ENCODE measurements around the gene PJA2.

The PJA2 gene

GRCh38 chr5:109313127-109313526 lies 96.6 kb downstream of the PJA2 start:
- DNase-seq (ENCODE audit: extremely low read depth, low read depth), result no peak

GRCh38 chr5:109312695-109313094 lies 97.1 kb downstream of the PJA2 start:
- no peak for DNase-seq (ENCODE audit: extremely low read depth, low read depth)
- TF ChIP-seq CTCF (IDR thresholded peaks at IDR 0.05; ENCODE audit: low read depth, low read length), result no peak

More at GRCh38 chr5:109313127-109313526, 96.6 kb downstream of the PJA2 start:
- no peak for TF ChIP-seq CTCF (IDR thresholded peaks at IDR 0.05; ENCODE audit: low read depth, low read length)

GRCh38 chr5:109310315-109310714 lies 99.5 kb downstream of the PJA2 start:
- DNase-seq (ENCODE audit: extremely low read depth, low read depth), result no peak
- TF ChIP-seq CTCF (IDR thresholded peaks at IDR 0.05; ENCODE audit: low read depth, low read length), result no peak

- no peak for DNase-seq (ENCODE audit: extremely low read depth, low read depth)
- TF ChIP-seq CTCF (IDR thresholded peaks at IDR 0.05; ENCODE audit: low read depth, low read length), result no peak
These were observed 100.3 kb downstream of the PJA2 start for GRCh38 chr5:109309326-109310063.

- DNase-seq (ENCODE audit: extremely low read depth, low read depth), result no peak
- TF ChIP-seq CTCF (IDR thresholded peaks at IDR 0.05; ENCODE audit: low read depth, low read length), result no peak
These were observed 101.8 kb downstream of the PJA2 start for GRCh38 chr5:109307951-109308350.

- DNase-seq (ENCODE audit: extremely low read depth, low read depth), result no peak
- no peak for TF ChIP-seq CTCF (IDR thresholded peaks at IDR 0.05; ENCODE audit: low read depth, low read length)
These were observed 102.3 kb downstream of the PJA2 start for GRCh38 chr5:109307456-109307855.

GRCh38 chr5:109305352-109305751 lies 104.4 kb downstream of the PJA2 start:
- no peak for DNase-seq (ENCODE audit: extremely low read depth, low read depth)
- TF ChIP-seq CTCF (IDR thresholded peaks at IDR 0.05; ENCODE audit: low read depth, low read length), result no peak
